ENCODE data around the gene DHRS11. TPM values are rescaled to one million over a fixed set of nuclear protein-coding genes. Genes with fewer than 3 reads are reported as not detected.

Gene DHRS11
- total RNA-seq, 1 donor from 2014 or later: 14.8 TPM

DNA sequence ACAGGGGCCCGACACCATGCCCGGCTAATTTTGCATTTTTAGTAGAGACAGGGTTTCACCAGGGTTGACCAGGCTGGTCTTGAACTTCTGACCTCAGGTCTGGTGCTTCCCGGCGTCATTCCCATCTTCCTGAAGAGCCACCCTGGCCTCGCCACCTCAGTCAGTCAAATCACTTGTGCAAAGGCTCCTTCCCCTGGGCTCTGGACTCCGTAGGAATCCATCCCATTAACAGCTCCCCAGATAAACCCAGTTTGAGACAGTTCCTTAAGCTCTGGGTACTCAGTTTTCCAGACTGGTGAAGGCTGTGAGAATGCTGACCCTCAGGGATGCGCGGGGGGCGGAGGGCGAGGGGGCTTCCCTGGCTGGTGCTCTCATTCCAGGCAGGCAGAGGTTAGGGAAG, 49.2 kb downstream of the DHRS11 start:
- no peak overlapping the region for H3K4me3 ChIP-seq (ENCODE audit: low read depth, low read length)
- no peak for DNase-seq (ENCODE audit: low read depth)
- TF ChIP-seq, protein P1, sequence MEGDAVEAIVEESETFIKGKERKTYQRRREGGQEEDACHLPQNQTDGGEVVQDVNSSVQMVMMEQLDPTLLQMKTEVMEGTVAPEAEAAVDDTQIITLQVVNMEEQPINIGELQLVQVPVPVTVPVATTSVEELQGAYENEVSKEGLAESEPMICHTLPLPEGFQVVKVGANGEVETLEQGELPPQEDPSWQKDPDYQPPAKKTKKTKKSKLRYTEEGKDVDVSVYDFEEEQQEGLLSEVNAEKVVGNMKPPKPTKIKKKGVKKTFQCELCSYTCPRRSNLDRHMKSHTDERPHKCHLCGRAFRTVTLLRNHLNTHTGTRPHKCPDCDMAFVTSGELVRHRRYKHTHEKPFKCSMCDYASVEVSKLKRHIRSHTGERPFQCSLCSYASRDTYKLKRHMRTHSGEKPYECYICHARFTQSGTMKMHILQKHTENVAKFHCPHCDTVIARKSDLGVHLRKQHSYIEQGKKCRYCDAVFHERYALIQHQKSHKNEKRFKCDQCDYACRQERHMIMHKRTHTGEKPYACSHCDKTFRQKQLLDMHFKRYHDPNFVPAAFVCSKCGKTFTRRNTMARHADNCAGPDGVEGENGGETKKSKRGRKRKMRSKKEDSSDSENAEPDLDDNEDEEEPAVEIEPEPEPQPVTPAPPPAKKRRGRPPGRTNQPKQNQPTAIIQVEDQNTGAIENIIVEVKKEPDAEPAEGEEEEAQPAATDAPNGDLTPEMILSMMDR (conservative IDR thresholded peaks at IDR 0.05; ENCODE audit: low read depth, low read length): no peak

DNA sequence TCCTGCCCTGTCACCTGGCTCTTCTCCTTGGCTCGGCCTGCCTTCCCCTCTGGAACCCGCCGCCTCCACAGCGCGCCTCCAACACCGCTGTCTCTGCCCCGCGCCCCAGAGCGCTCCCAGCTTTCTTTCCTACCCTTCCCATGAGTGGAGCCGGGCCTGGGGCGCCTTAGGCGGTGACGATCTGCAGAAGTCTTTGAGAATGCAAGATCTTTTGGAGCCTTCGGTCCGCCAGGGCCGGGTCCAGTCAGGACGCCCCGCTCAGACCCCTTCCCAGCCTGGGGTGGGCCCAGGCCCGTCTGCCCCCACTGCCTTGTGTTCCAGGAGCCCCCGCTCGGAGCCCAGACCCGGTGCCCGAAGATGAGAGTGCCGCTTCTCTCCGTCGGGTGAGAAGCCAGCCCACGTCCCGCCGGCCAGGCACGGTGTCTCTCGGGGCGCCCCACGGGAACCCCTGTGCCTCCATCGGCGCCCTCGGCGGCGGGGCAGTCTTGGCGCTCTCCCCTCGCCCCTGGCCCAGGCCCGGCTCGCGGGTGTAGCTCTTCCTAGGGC, 49.7 kb downstream of the DHRS11 start:
- peak overlapping the region; percentile 31 for H3K4me3 ChIP-seq (ENCODE audit: low read depth, low read length)
- TF ChIP-seq, protein P1 (conservative IDR thresholded peaks at IDR 0.05; ENCODE audit: low read depth, low read length): no peak
- DNase-seq (ENCODE audit: low read depth): no peak

DNA sequence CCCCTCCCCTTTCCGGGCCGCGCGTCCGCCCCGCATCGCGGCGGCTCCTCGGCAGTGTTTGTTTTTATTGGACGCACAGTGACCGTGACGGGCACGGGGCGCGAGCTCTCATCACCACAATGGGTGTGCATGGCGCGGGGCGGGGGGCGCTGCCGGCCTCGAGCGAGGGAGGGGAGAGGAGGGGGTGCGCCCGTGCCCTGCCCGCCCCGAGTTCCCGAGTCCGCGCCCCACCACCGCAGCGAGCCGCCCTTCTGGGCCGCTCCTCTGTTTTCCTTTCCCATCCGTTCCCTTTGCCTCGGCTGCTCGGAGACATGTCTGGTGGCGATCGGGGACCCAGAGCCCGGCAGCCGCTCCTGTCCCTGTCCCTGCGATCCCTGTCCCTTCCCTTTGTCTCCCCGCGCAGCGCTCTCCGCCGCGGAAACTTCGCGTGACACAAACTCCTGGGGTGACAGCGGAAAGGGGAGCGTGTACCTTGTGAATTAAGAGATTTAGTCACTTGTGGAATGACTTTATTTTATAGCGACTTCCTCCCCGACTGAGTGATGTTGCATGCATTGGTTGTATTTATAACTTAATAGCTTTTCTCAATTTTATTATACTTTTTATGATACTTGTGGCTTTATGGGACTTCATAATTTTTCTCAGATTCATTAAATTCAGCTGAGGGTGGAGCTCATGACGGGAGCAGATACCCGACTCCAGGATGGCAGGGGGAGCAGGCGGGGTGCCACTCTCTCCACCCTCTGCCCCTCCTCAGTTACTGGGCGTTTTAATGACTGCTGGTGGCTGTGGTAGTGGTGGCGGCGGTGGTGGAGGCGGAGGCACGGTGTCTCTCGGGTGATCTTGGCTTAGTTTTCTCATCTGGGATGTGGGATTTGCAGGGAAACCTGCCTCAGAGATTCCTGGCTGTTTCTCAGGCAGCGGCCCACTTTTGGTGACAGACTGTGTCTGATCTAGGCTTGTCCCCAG, 50.5 kb downstream of the DHRS11 start:
- no peak for DNase-seq (ENCODE audit: low read depth)
- H3K4me3 ChIP-seq (ENCODE audit: low read depth, low read length): peak overlapping the region; percentile 31
- TF ChIP-seq, protein P1 (conservative IDR thresholded peaks at IDR 0.05; ENCODE audit: low read depth, low read length): no peak

DNA sequence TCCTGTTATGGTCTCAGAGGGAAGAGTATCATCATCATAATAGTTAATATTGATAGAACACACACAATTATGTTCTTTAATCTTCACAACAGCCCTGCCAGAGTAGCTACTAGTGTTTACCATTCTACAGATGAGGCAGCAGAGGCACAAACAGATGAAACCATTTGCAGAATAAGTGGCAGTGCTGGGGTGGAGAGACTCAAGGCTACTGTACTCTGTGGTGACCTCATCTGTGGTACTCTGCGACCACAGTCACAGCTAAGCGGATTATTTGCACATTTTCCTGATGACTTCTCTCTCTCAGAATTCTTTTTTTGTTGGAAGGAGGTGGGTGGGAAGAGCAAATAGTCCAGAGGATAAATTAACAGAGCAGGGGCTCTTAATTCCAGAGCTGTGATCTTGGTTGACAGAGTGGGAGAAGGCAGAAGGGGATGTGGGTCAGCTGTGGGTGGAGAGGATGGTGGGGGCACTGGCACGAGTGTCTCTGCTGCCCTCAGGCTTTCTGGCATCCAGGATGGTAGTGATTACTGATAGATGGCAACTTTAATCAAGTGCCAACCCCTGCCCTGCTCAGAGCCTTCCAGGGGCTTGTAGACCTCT, 51.5 kb downstream of the DHRS11 start:
- no peak overlapping the region for H3K4me3 ChIP-seq (ENCODE audit: low read depth, low read length)
- no peak for DNase-seq (ENCODE audit: low read depth)

DNA sequence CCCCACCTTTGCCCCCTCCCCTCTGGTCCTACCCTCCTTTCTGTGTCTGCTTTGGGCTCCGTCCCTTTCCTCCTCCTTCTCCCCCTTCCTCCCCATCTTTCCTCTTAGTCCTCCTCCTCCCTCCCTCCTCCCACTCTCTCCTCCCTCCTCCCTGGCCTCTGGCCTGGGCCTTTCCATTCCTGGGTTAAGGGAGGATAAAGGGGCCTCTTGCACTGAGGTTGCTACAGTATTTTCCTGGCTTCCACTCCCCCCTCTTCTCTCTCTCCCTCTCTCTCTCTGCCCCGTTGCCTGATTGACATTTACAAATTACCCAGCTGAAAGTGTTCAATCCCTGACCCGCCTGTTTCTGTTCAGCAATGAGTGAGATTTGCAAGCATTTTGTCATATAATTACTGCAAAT, 53.7 kb downstream of the DHRS11 start:
- DNase-seq (ENCODE audit: low read depth): no peak
- TF ChIP-seq, protein P1 (conservative IDR thresholded peaks at IDR 0.05; ENCODE audit: low read depth, low read length): no peak
- no peak overlapping the region for H3K4me3 ChIP-seq (ENCODE audit: low read depth, low read length)

More for the DNA sequence above, 51.5 kb downstream of the DHRS11 start:
- TF ChIP-seq, protein P1 (conservative IDR thresholded peaks at IDR 0.05; ENCODE audit: low read depth, low read length): no peak

DNA sequence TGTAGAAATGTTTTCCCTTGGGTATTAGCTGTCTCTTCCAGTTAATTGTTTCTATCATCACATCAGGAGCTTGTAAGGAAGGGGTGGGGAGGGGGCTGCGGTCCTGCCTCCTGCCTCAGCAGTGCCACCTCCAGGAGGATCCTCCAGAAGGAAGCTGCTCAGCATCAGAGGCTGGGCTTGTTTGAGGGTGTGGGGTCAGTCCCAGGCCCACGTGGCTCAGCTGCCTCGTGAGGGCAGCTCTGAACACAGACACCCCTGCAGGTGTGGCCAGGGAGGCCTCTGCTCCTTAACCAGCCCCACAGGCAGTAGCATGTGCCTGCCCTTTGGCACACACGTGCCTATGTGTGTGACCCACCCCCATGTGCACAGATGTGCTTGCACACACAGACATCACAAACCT, 56.0 kb downstream of the DHRS11 start:
- no peak overlapping the region for H3K4me3 ChIP-seq (ENCODE audit: low read depth, low read length)
- no peak for DNase-seq (ENCODE audit: low read depth)
- TF ChIP-seq, protein P1 (conservative IDR thresholded peaks at IDR 0.05; ENCODE audit: low read depth, low read length): no peak

All from epithelial cell of proximal tubule (primary cell).